HG03060 (cell line): Measurements from ENCODE around the gene SOX2.

ENCODE experiments used
- ATAC-seq: cut with Tn5 transposase; IDR thresholded peaks from one replicate; pipeline ENCODE4 v1.9.1; 2021; ENCODE audit warnings: low read depth, moderate number of reproducible peaks; ENCODE audit not compliant: unreplicated experiment

The SOX2 gene

GRCh38 chr3:181711325-181712135 lies at the start of gene SOX2:
Gene SOX2 (plus strand): TSS chr3:181711925. CDS start chr3:181712361, 436 bp downstream.
- no peak for ATAC-seq

DNA sequence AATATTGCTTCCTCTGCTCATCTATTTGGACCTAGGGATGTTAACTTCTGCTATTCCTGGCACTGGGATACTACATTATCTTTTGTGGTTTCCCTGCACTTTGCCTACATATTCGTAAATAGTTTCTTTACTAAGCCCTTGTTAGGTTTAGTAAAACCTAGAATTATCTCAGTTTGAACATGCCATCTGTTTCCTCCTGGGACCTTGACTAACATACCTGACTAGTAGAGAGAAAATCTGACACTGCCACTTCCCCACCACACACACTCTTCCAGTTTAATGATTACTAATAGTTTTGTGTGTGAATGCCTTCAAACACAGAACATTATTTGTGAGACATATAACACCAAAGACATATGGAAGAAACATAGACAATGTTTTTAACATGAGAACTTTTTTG lies 28.2 kb upstream of the SOX2 start:
- ATAC-seq = peak; percentile 63

DNA sequence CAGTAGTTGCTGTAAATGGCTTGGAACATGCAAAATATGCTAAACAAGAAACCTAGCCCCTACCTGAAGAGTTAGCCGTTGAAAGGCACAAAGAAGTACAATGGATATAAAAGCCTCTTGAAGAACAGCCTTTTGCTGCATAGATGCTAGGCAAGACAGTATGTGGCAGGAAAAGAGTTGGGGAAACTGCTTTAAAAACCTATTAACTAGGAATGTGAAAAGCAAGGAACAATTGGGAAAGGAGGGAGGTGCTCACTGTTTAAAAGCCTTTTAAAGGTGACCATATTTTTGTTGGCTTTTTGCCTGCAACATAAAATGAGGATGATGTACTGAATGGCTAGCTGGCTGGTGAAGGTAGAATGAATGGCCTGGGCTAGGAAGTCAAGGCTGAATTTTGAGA lies 24.5 kb upstream of the SOX2 start:
- ATAC-seq = no peak

DNA sequence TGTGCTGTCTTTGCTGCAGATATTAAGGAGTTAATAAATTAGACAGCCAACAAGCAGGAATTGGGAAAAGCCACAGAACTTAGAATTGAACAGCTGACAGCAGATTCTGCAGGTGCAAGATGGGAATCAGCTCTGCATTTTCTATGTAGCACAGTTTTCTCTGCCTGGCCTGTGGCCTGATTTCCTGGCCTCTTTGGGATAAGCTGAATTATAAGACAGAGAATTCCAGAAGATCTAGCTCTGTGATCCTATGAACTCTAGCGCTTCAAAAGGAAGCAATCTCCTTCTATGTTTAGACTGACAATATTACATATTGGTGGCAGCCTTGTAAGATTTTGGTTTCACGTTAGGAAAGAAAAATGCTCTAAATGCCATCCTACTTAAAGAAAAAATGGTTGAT lies 24.0 kb upstream of the SOX2 start:
- no peak for ATAC-seq

DNA sequence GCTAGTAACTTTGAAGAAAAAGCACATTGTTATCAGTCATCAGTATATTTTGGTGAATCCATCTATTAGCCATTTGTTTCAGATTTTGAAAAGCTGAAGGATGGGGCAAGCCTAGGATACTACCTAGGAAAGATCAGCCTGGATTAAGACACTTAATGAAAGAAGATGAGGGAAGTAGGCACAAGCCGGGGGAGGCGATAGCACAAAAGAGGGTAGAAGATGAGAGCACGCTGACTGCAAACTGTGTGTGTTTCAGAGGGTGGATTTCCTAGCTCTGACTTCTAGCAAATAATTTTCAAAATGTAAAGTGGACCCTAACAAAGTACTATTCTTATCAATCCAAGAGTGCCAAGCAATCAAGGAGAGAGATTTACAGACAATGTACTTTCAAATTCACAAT lies 22.2 kb upstream of the SOX2 start:
- ATAC-seq = no peak

DNA sequence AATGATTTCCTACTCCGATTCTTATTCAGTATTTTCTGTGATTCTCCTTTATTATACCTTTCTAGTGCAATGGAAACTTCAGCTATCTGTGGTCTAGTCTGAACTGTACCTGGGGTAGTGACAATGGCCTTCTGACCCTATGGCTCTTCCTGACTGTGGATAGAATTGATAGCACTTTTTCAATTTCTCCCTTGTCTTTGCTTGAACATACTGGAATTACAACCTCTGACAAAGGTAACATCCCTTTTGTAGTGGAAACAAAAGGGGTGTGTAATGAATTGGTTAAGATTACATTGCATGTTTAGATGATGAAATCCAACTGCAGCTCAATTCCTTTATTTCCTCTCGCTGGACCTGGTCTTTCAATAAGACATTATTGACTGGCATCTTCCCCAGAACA lies 21.0 kb upstream of the SOX2 start:
- no peak for ATAC-seq

- no peak for ATAC-seq
These were observed 19.8 kb upstream of the SOX2 start for GRCh38 chr3:181691901-181692300.

DNA sequence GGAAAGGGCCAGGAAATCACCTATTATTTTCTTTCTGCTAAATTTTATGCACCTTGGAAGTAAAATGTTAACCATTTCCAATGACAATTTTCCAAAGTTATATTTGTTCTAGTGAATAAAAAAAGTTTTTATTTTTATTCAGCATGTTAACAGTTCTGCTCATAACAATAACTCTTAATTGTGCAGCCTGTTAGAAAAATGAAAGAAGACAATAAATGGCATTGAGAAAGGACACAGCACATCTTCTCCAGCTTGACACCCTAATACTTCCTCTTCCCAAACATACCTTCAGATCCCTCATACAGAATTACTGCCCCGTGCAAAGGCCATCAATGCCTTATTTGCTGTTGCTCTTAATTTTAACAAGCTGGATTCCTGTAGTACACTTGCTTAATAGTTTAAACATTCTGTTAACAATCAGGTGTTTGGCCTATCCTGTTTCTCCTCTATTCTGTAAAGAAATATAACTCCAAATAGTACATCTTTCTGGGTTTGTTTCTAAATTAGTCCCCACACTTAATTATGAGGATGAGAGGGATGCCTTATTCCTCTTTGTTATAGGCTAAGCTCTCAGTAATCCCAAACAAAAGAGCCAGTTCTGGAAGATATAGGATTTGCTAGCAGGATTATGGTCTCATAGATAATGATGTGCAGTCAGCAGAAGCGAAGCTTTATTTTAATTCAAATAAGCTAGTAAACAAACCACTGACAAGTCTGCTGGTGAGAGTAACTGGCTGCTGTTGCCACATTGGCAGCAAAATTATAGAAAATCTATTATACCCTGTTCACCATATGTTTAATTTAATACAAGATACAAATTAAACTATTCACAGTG lies 19.2 kb upstream of the SOX2 start:
- no peak for ATAC-seq

DNA sequence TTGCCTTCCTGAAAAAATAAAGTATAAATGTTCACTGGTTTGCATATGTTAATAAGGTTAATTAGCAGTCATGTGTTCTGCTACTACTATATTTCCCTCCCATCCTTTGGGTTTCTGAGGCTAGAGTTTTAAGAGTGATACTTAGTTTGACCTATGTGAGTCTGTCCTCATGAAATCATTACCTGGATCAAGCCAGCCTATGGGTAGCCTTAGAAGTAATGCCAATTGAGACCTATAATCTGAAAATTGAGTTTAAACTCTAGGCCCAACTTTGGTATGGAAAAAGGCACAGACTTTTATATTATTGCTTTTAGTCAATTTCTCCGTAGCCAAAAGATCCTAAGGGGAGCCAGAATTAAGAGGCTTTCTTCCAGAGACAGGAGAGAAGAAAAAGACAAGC lies 18.4 kb upstream of the SOX2 start:
- ATAC-seq = no peak

DNA sequence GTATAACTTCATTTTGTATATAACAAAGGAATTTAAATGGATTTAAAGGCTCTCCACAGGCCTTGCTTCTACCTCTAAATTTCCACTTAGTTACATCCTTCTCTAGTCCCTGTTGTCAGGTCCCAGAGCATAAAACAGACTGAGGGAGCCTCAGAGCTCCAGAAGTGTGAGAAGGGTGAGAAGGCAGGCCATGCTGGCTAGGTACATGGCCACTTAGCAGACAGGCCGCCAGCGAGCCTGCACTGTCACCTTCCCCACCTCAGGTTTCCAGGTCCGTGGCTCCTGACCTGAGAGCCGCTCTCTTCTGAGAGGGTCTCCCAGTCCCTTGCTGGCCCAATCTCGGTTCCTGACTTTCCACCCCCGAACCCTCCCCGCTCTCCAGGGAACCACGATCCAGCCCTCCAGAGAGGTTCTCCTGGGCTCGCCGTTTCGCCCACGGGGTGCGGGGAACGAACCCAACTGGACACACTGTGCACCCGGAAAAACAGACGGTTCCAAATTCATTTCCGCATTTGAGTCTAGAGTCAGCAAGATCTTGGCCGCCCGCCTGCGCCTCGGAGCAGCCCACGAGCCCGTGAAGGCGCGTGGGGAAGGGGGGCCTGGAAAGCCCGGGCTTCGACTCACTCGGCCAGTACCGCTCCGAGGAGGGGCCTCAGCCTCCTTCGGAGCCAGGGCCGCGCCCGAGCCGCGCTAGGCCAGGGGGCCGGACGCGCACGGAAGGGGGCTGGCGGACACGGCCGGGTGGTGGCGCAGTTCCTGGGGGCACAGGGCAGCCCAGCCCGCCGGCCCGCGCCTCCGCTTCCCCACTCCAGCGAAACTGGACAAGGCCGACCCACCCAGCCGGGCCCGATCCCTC lies 16.7 kb upstream of the SOX2 start:
- no peak for ATAC-seq

DNA sequence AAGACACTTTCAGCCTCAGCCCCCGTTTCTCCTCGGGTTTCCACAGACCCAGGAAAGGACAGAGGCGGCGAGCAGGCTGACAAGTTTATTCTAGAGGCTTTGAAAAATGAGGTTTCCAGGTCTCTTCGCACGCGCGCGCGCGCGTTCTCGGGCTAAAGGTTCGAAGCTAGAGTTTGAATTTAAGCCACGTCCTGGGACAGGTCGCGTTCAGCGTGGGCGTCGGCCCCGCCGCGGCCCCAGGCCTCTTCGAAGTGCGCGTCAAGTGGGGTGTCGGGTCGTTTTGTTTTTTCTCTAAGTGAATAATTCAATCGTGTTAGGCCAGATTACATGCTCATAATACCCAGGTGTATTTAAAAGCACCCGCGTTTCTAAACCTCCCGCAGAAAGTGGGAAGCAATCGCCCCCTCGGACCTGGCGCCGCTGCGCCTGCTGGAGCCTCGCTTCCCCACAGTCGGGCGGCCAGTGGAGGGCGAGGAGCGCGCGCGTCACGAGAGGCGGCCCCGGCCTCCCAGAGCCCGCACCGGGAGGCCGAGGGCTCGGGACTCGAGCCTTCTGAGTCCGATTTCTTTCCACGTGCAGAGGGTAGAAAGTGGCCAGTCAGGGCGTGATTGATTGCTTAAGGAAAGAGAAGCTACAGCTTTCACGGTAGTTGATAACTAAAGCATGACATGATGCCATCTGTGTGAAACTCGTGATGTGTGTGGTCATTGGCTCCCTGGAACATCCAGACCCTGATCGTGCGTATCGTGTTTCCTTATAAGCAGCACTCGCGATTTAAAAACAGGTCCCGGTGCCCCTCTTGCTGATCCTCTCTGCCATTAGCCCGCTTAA lies 15.8 kb upstream of the SOX2 start:
- no peak for ATAC-seq

- ATAC-seq = no peak
These were observed 15.0 kb upstream of the SOX2 start for GRCh38 chr3:181696626-181697230.

DNA sequence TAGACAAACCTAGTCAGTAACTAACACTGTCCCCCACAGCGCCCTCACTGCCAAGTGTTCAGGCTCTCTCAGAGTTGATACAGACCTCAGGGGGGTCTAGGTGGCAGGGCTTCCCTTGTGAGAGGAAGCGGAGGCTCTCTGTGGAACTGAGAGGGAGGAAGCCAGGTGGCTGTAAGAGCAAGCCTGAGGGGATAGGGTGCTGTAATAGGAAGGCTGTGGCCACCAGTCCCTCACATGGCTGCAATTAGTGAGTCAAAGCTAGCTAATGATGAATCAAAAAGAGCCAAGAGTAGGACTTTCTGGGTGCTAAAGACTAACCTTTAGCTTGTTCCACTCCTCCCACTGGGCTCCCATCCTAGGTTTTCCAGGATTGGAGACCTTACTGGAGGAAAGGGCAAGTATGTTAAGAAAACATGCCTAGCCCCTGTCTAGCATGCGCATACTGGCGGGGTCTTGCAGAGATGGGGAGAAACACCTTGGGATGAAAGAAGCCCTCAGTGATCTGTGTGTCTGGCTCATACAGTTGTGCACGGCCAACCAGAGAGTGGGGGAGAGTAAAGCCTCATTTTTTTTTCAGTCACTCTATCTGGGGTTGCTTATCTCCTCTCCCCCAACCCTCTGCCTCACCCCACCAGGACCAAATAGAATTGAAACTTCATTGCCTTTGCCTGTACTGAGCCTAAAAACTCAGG lies 13.3 kb upstream of the SOX2 start:
- ATAC-seq = no peak

GRCh38 chr3:181699171-181699903 lies 12.4 kb upstream of the SOX2 start:
- ATAC-seq = no peak

GRCh38 chr3:181700168-181701087 lies 11.3 kb upstream of the SOX2 start:
- peak; percentile 48 for ATAC-seq

GRCh38 chr3:181701096-181701495 lies 10.6 kb upstream of the SOX2 start:
- no peak for ATAC-seq
